ENCODE results near the gene DPY19L1.

The DPY19L1 gene

GRCh38 chr7:35040906-35041305 lies 3.6 kb upstream of the DPY19L1 start:
- no peak overlapping the region for H3K27ac Mint-ChIP-seq
- no peak overlapping the region for H3K4me3 Mint-ChIP-seq
- H3K36me3 Mint-ChIP-seq (ENCODE audit: low read depth): peaks cover 2% of the 10 kb centered on the region
- no peak for DNase-seq (ENCODE audit: low spot score)
- H3K27me3 Mint-ChIP-seq (ENCODE audit: low read depth): peaks cover 11% of the 10 kb centered on the region
- no peaks in the 10 kb centered on the region for H3K9me3 Mint-ChIP-seq
- H3K4me1 Mint-ChIP-seq (ENCODE audit: low read depth): peaks cover 10% of the 10 kb centered on the region

DNA sequence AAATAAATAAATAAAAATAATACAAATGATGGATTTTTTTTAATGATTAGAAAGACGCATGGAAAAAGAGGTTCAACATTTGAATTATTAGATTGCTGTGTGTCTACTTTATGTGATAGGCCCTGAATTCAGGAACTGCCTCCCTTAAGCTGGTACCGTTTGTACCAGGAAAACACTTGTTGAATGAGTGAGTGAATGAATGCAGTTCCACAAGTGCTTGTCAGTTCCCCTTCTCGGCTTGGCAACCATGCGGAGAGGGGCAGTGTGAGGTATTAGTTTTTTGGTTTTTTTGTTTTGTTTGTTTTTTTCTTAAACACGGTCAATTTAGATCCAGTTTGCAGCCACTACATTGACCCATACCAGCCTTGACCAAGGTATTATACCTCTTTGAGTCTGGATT lies 2.1 kb upstream of the DPY19L1 start:
- no peak for DNase-seq (ENCODE audit: low spot score)
- Mint-ChIP-seq H3K36me3 (ENCODE audit: low read depth) (peaks cover 2% of the 10 kb centered on the region), H3K9me3 (no peaks in the 10 kb centered on the region), H3K4me1 (ENCODE audit: low read depth) (peaks cover 22% of the 10 kb centered on the region), H3K27me3 (ENCODE audit: low read depth) (peaks cover 14% of the 10 kb centered on the region), H3K4me3 (no peak overlapping the region), H3K27ac (no peak overlapping the region)

DNA sequence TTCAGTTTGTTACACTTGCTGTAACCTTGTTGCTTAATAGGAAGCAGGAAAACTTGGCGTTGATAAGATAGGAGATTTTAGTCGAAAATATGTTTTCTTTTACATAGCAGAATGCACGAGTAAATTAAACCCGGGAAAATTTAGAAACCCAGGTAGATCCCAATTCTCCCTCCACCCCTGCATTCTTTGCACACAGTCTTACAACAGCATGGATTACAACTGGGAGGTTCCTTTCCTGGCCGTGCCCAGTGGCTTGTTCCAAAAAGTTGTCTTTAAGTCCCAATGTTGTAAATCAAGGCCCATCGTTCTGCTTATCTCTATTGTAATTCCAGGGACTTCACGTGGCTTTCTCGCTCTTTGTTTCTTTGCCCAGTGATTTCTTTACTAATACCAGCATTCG lies 1.1 kb upstream of the DPY19L1 start:
- Mint-ChIP-seq H3K27ac (no peak overlapping the region), H3K36me3 (ENCODE audit: low read depth) (peaks cover 2% of the 10 kb centered on the region), H3K4me1 (ENCODE audit: low read depth) (peaks cover 22% of the 10 kb centered on the region), H3K9me3 (no peaks in the 10 kb centered on the region), H3K4me3 (peak overlapping the region; percentile 84), H3K27me3 (ENCODE audit: low read depth) (peaks cover 14% of the 10 kb centered on the region)
- no peak for DNase-seq (ENCODE audit: low spot score)

GRCh38 chr7:35037526-35038341 lies 449 bp upstream of the DPY19L1 start:
- Mint-ChIP-seq H3K36me3 (ENCODE audit: low read depth) (peaks cover 2% of the 10 kb centered on the region), H3K9me3 (no peaks in the 10 kb centered on the region), H3K4me1 (ENCODE audit: low read depth) (peaks cover 22% of the 10 kb centered on the region), H3K4me3 (peak overlapping the region; percentile 84), H3K27me3 (ENCODE audit: low read depth) (peaks cover 19% of the 10 kb centered on the region), H3K27ac (no peak overlapping the region)
- peak; percentile 94 for DNase-seq (ENCODE audit: low spot score)

GRCh38 chr7:35036361-35037171 lies 719 bp downstream of the DPY19L1 start:
- Mint-ChIP-seq H3K4me1 (ENCODE audit: low read depth) (peaks cover 22% of the 10 kb centered on the region), H3K4me3 (peak overlapping the region; percentile 89), H3K27me3 (ENCODE audit: low read depth) (peaks cover 22% of the 10 kb centered on the region), H3K27ac (peak overlapping the region; percentile 89), H3K36me3 (ENCODE audit: low read depth) (peaks cover 2% of the 10 kb centered on the region), H3K9me3 (no peaks in the 10 kb centered on the region)
- DNase-seq (ENCODE audit: low spot score): peak; percentile 29

DNA sequence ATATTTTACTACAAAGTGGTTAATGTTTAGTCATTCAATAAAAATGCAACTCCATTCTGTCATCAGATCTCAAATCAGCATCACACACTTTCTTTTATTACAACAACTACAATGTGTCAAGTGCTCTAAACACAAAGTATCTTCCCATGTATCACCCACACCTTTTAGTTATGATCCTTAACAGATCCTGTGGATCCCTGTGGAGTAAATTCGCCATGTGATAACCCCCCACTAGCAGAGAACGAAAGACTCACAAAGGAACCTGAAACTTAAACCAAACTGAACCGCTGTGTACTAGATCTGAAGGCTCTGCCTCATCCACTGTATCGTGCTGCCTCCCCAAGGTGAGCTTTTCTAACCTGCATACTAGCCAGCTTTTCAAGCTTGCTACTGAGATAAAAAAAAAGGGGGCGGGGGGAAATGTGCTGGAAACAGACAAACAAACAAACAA lies 1.7 kb downstream of the DPY19L1 start:
- Mint-ChIP-seq H3K27me3 (ENCODE audit: low read depth) (peaks cover 16% of the 10 kb centered on the region), H3K4me1 (ENCODE audit: low read depth) (peaks cover 22% of the 10 kb centered on the region), H3K36me3 (ENCODE audit: low read depth) (peaks cover 2% of the 10 kb centered on the region), H3K4me3 (peak overlapping the region; percentile 89), H3K27ac (peak overlapping the region; percentile 28), H3K9me3 (no peaks in the 10 kb centered on the region)
- DNase-seq (ENCODE audit: low spot score): peak; percentile 30

DNA sequence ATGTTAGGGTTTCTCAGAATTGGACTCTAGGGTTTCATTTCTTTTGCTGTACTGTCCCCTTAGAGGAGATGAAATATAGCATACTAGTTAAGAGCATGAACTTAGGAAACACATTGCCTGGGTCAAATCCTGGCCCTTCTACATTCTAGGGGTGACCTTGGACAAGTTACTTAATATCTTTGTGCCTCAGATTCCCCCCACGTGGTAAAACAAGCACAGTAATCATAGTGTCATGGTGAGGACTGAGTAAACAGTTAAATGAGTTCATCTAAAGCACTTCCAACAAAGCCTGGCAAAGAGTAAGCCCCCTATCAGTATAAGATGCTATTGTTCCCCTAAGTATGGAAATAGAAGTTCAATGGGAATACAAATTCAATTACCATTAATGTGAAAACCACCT lies 5.1 kb downstream of the DPY19L1 start:
- DNase-seq (ENCODE audit: low spot score): no peak
- H3K4me3 Mint-ChIP-seq: no peak overlapping the region
- peaks cover 17% of the 10 kb centered on the region for H3K4me1 Mint-ChIP-seq (ENCODE audit: low read depth)
- peaks cover 2% of the 10 kb centered on the region for H3K36me3 Mint-ChIP-seq (ENCODE audit: low read depth)
- no peaks in the 10 kb centered on the region for H3K9me3 Mint-ChIP-seq
- H3K27ac Mint-ChIP-seq: no peak overlapping the region
- H3K27me3 Mint-ChIP-seq (ENCODE audit: low read depth): peaks cover 14% of the 10 kb centered on the region

DNA sequence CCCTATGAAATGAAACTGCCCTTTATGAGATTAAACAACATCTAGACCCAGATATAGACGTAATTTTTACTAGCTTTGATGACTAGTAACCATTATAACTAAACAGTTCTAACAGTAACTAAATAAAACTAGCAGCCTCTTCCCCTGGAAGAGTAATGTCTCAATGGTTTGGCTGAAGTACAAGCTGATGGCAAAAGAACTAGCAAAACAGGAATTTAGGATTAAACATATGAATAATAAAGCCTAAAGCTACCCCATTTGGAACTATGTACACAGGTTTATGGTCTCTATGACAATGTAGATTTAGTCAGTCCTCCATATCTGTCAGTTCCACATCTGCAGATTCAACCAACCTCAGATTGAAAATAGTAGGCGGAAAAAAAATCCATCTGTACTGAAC lies 6.4 kb downstream of the DPY19L1 start:
- Mint-ChIP-seq H3K4me3 (no peak overlapping the region), H3K9me3 (no peaks in the 10 kb centered on the region), H3K4me1 (ENCODE audit: low read depth) (peaks cover 12% of the 10 kb centered on the region), H3K36me3 (ENCODE audit: low read depth) (no peaks in the 10 kb centered on the region), H3K27me3 (ENCODE audit: low read depth) (peaks cover 14% of the 10 kb centered on the region), H3K27ac (no peak overlapping the region)
- DNase-seq (ENCODE audit: low spot score): no peak

DNA sequence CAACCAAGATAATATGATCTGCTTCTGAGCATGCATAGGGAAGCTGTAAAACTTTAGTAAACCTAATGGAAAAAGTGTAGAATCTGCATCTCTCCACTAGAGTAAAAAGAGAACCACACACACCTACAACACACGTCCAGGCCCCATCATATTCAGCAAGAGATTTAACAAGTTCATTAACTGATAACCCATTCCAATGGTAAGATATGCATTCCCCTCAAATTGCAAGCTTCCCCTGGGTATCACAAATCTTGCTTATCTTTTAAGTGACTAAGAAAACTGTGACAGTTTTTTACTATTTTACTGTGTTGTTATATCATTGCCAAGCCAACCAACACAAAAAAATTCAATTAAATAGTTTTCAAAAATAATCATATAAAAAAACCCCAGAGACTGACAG lies 8.0 kb downstream of the DPY19L1 start:
- peaks cover 2% of the 10 kb centered on the region for H3K4me1 Mint-ChIP-seq (ENCODE audit: low read depth)
- no peaks in the 10 kb centered on the region for H3K9me3 Mint-ChIP-seq
- no peaks in the 10 kb centered on the region for H3K36me3 Mint-ChIP-seq (ENCODE audit: low read depth)
- no peak for DNase-seq (ENCODE audit: low spot score)
- H3K27ac Mint-ChIP-seq: no peak overlapping the region
- no peak overlapping the region for H3K4me3 Mint-ChIP-seq
- H3K27me3 Mint-ChIP-seq (ENCODE audit: low read depth): peaks cover 11% of the 10 kb centered on the region

DNA sequence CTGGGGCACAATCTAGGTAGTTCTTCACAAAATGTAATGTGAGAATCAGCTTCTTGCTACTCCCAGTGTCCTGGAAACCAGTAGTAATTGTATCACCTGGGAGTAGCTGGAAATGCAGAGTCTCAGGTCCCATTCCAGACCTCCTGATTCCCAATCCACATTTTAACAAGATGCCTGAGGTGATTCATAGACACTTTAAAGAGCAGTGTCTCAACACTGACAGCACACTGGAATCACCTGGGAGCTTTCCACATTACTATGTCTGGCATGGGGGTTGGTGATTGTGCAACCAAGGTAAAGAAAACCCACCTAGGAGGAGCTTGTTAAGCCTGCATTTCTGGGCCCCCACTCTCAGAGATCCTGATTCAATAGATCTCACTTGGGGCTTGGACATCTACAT lies 11.1 kb downstream of the DPY19L1 start:
- H3K27me3 Mint-ChIP-seq (ENCODE audit: low read depth): peaks cover 3% of the 10 kb centered on the region
- H3K4me3 Mint-ChIP-seq: no peak overlapping the region
- no peak for DNase-seq (ENCODE audit: low spot score)
- H3K4me1 Mint-ChIP-seq (ENCODE audit: low read depth): peaks cover 2% of the 10 kb centered on the region
- no peak overlapping the region for H3K27ac Mint-ChIP-seq
- H3K9me3 Mint-ChIP-seq: no peaks in the 10 kb centered on the region
- H3K36me3 Mint-ChIP-seq (ENCODE audit: low read depth): no peaks in the 10 kb centered on the region

- DNase-seq (ENCODE audit: low spot score): no peak
These were observed 11.9 kb downstream of the DPY19L1 start for GRCh38 chr7:35025369-35025870.

GRCh38 chr7:35024298-35024697 lies 13.0 kb downstream of the DPY19L1 start:
- H3K9me3 Mint-ChIP-seq: no peaks in the 10 kb centered on the region
- peaks cover 2% of the 10 kb centered on the region for H3K4me1 Mint-ChIP-seq (ENCODE audit: low read depth)
- no peak for DNase-seq (ENCODE audit: low spot score)
- H3K27ac Mint-ChIP-seq: no peak overlapping the region
- no peaks in the 10 kb centered on the region for H3K36me3 Mint-ChIP-seq (ENCODE audit: low read depth)
- H3K27me3 Mint-ChIP-seq (ENCODE audit: low read depth): no peaks in the 10 kb centered on the region
- H3K4me3 Mint-ChIP-seq: no peak overlapping the region

More at GRCh38 chr7:35025369-35025870, 11.9 kb downstream of the DPY19L1 start:
- Mint-ChIP-seq H3K4me3 (no peak overlapping the region), H3K4me1 (ENCODE audit: low read depth) (peaks cover 2% of the 10 kb centered on the region), H3K27ac (no peak overlapping the region), H3K27me3 (ENCODE audit: low read depth) (peaks cover 3% of the 10 kb centered on the region), H3K9me3 (no peaks in the 10 kb centered on the region), H3K36me3 (ENCODE audit: low read depth) (no peaks in the 10 kb centered on the region)

DNA sequence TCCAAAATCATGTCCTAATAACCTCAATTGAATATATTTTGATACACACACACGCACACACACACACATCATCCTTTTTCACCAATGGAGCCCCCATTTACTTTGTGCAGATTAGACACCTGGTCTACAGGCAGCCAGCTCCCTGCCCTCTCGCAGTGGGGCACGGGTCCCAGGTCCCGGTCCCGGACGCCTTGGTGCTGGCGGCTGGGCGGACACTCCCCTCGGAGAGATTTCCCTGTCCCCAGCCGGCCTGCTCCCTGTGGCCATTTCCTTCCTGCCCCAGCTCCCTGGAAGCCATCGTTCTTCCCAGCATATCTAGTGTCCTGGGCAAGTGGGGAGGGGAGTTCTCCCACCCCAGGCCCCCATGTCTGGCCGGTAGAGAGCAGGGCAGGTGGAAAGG lies 14.6 kb downstream of the DPY19L1 start:
- Mint-ChIP-seq H3K36me3 (ENCODE audit: low read depth) (no peaks in the 10 kb centered on the region), H3K27ac (no peak overlapping the region), H3K27me3 (ENCODE audit: low read depth) (no peaks in the 10 kb centered on the region), H3K4me3 (no peak overlapping the region), H3K9me3 (no peaks in the 10 kb centered on the region), H3K4me1 (ENCODE audit: low read depth) (peaks cover 2% of the 10 kb centered on the region)
- no peak for DNase-seq (ENCODE audit: low spot score)

DNA sequence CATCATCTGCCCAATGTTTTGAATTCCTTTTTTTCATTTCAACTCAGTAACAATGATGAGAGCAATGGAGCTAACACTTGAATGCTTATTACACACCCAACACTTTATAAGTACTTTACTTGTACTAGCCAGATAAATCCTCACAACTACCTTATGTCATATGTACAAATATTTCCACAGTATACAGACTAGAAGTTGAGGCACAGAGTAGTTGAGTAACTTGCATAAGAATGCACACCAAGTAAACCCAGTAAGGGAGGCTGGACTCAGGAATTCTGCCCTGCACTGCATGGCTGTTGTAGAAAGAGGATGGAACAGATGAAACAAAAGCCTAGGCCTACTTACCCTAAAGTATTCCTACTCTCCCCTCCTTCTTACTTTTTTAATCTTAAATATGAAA lies 15.8 kb downstream of the DPY19L1 start:
- Mint-ChIP-seq H3K4me1 (ENCODE audit: low read depth) (peaks cover 2% of the 10 kb centered on the region), H3K4me3 (no peak overlapping the region), H3K27ac (no peak overlapping the region), H3K27me3 (ENCODE audit: low read depth) (no peaks in the 10 kb centered on the region), H3K36me3 (ENCODE audit: low read depth) (peaks cover 1% of the 10 kb centered on the region), H3K9me3 (no peaks in the 10 kb centered on the region)
- DNase-seq (ENCODE audit: low spot score): no peak

All from T-helper 2 cell treated with Interferon-gamma antibody and Interleukin-4, amounts not matched to agents 5 μg/mL and 100 μg/mL, for 36 hours (primary cell).